Gastrocnemius medialis (tissue), 4 donors: Measurements from ENCODE around the gene TMEM126B. TPM values are rescaled to one million over a fixed set of nuclear protein-coding genes. Genes with fewer than 3 reads are reported as not detected.

Source experiments
- ATAC-seq, 2 donors: fragments of 150-250 bp; one replicate each; pipeline ENCODE4 v1.9.1; 2016
- DNase-seq, 2 donors: peaks; one replicate each; pipeline ENCODE4 v3.0.0-alpha.2; 2019
- H3K27ac ChIP-seq, 4 donors: fragments of 200-600 bp; sonication (generic); 1 replicate in 1 of 4; 2 replicates in 3 of 4; pipeline ENCODE4 v1.5.1; 2016 to 2018; ENCODE audit warnings: mild to moderate bottlenecking in 2 of 4, moderate library complexity in 1 of 4
- H3K27me3 ChIP-seq, 3 donors: fragments of 200-600 bp; sonication (generic) in 2 of 3; 1 replicate in 1 of 3; 2 replicates in 2 of 3; pipeline versions ENCODE4 v1.5.1 to v1.6.0; 2016 to 2019; ENCODE audit warnings: mild to moderate bottlenecking in 1 of 3, moderate library complexity in 1 of 3
- H3K36me3 ChIP-seq, 2 donors: fragments of 200-600 bp; sonication (generic) in 1 of 2; one replicate each; pipeline ENCODE4 v1.5.1; 2017 to 2018
- H3K4me1 ChIP-seq, 2 donors: fragments of 200-600 bp; sonication (generic) in 1 of 2; one replicate each; pipeline ENCODE4 v1.5.1; 2016 to 2017; ENCODE audit warnings: mild to moderate bottlenecking in 2 of 2
- H3K4me3 ChIP-seq, 4 donors: fragments of 200-600 bp; sonication (generic) in 3 of 4; 1 replicate in 1 of 4; 2 replicates in 3 of 4; pipeline ENCODE4 v1.5.1; 2016 to 2019; ENCODE audit warnings: mild to moderate bottlenecking in 2 of 4
- H3K9me3 ChIP-seq, 3 donors: fragments of 200-600 bp; sonication (generic) in 2 of 3; 1 replicate in 1 of 3; 2 replicates in 2 of 3; pipeline ENCODE4 v1.5.1; 2016 to 2019
- CTCF ChIP-seq, 5 experiments: fragments of 450-650 bp in 3 of 5; fragments of 200-600 bp in 2 of 5; sonication (generic) in 2 of 5; IDR thresholded peaks in 4 of 5; conservative IDR thresholded peaks in 1 of 5; 1 replicate in 4 of 5; 2 replicates in 1 of 5; pipeline ENCODE4 v1.5.1; 2016 to 2019; ENCODE audit warnings: antibody characterized with exemption in 5 of 5, mild to moderate bottlenecking in 3 of 5, moderate library complexity in 3 of 5
- POLR2A ChIP-seq, 2 donors: fragments of 450-650 bp; IDR thresholded peaks; one replicate each; pipeline ENCODE4 v1.6.1; 2017; ENCODE audit warnings: antibody characterized with exemption in 2 of 2, mild to moderate bottlenecking in 2 of 2, moderate library complexity in 2 of 2
- in situ Hi-C, 4 donors: fragments of 200-750 bp; cut with MboI; loops; one replicate each; pipeline versions ENCODE4 v1.15.0 to v1.8.0; 2017; ENCODE audit warnings: low sequenced_read_pairs in 4 of 4
- intact Hi-C: fragments of 100-400 bp; cut with DNase I; formaldehyde crosslinking; loops from one replicate; pipeline ENCODE4 v1.15.1; 2023; ENCODE audit warnings: low total_unique reads
- total RNA-seq, 4 donors: library from RNA; depleted of rRNA; stranded (reverse); fragments of >200 nt; gene quantifications; one replicate each; pipeline versions ENCODE4 v1.1.0 to v1.2.3, GENCODE V29; 2016

Gene TMEM126B
- total RNA-seq, 4 donors from 2014 or later: 13.6 to 38.6 (median 28.6) TPM

DNA sequence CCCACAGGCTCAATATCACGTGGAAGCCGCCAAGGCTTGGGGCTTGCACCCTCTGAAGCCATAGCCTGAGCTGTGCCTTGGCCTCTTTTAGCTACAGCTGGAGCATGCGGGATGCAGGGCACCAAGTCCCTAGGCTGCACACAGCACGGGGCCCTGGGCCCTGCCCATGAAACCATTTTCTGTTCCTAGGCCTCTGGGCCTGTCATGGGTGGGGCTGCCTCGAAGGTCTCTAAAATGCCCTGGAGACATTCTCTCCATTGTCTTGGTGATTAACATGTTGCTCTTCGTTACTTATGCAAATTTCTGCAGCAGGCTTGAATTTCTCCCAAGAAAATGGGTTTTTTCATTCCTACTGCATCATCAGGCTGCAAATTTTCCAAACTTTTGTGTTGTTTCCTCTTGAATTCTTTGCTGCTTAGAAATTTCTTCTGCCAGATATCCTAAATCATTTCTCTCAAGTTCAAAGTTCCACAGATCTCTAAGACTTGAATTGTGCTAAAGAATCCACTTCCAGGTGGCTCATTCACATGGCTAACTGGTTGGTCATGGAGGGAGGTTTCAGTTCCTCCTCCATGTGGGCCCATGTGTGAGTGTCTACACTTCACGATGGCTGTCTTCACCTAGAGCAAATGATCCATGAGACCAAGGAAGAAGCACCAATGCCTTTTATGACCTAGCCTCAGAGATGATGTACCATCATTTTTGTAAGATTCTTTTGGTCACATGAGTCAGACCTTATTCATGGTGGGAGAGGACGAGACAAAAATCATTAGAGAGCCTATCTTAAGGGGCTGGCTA lies 43.9 kb downstream of the TMEM126B start:
- TF ChIP-seq CTCF (IDR thresholded peaks at IDR 0.05 in 4 of 5, conservative IDR thresholded peaks at IDR 0.05 in 1 of 5) (no peak), POLR2A (IDR thresholded peaks at IDR 0.05) (no peak)
- Histone ChIP-seq H3K4me1 (no peaks in the 10 kb centered on the region), H3K4me3 (no peak overlapping the region), H3K9me3 (no peaks in the 10 kb centered on the region), H3K27ac (no peak overlapping the region), H3K36me3 (no peaks in the 10 kb centered on the region), H3K27me3 (no peaks in the 10 kb centered on the region)
- ATAC-seq: no peak
- no peak for DNase-seq
- intact Hi-C loops (no loop called here), in situ Hi-C loops (loop anchor here in 1 of 4 donors (25.0 kb wide), 1 partner anchor 365 kb away; no protein-coding TSS in a partner anchor)

GRCh38 chr11:85673393-85673792 lies 45.0 kb downstream of the TMEM126B start:
- Histone ChIP-seq H3K27ac (no peak overlapping the region), H3K27me3 (no peaks in the 10 kb centered on the region), H3K4me1 (no peaks in the 10 kb centered on the region), H3K36me3 (no peaks in the 10 kb centered on the region), H3K4me3 (no peak overlapping the region), H3K9me3 (no peaks in the 10 kb centered on the region)
- TF ChIP-seq POLR2A (IDR thresholded peaks at IDR 0.05): no peak
- no peak for TF ChIP-seq CTCF (IDR thresholded peaks at IDR 0.05 in 4 of 5, conservative IDR thresholded peaks at IDR 0.05 in 1 of 5)
- in situ Hi-C loops (loop anchor here in 1 of 4 donors (25.0 kb wide), 1 partner anchor 364 kb away; no protein-coding TSS in a partner anchor), intact Hi-C loops (no loop called here)
- DNase-seq (no peak), ATAC-seq (no peak)

GRCh38 chr11:85679576-85679975 lies 51.2 kb downstream of the TMEM126B start:
- in situ Hi-C loops: no loop called here
- Histone ChIP-seq H3K27ac (no peak overlapping the region), H3K9me3 (no peaks in the 10 kb centered on the region), H3K36me3 (no peaks in the 10 kb centered on the region), H3K27me3 (no peaks in the 10 kb centered on the region), H3K4me1 (no peaks in the 10 kb centered on the region), H3K4me3 (no peak overlapping the region)
- no peak for ATAC-seq
- intact Hi-C loops: no loop called here
- no peak for DNase-seq
- no peak for TF ChIP-seq POLR2A (IDR thresholded peaks at IDR 0.05)
- TF ChIP-seq CTCF (IDR thresholded peaks at IDR 0.05 in 4 of 5, conservative IDR thresholded peaks at IDR 0.05 in 1 of 5): no peak

DNA sequence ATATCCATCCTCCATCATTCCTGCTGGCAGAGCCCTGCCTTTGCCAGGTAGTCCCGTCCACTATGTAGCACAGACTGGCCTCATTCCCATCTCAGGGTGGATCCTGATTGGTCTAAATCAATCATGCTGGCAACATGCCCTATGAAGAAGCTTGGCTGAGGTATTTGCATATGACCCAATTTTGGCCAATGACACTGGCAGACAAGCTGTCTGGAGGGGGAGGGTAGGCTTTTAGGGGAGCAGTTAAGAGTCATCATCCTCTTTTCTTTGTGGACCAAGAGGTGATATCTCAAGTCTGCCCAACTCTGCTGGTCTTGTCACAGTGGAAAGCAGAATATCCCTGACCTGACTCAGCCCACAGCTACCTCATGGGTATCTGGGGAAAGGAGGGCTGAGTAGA lies 52.5 kb downstream of the TMEM126B start:
- Histone ChIP-seq H3K27me3 (no peaks in the 10 kb centered on the region), H3K9me3 (no peaks in the 10 kb centered on the region), H3K36me3 (no peaks in the 10 kb centered on the region), H3K4me3 (no peak overlapping the region), H3K4me1 (peaks cover 10% of the 10 kb centered on the region in 2 donors), H3K27ac (no peak overlapping the region)
- no peak for DNase-seq
- in situ Hi-C loops: no loop called here
- intact Hi-C loops: no loop called here
- no peak for ATAC-seq
- no peak for TF ChIP-seq POLR2A (IDR thresholded peaks at IDR 0.05)
- TF ChIP-seq CTCF (IDR thresholded peaks at IDR 0.05 in 4 of 5, conservative IDR thresholded peaks at IDR 0.05 in 1 of 5): no peak
